ENCODE measurements around the gene OPTN. TPM values are rescaled to one million over a fixed set of nuclear protein-coding genes. Genes with fewer than 3 reads are reported as not detected.

Gene OPTN
- 90.7 TPM for total RNA-seq

GRCh38 chr10:13099666-13100348, at the start of gene OPTN:
Gene OPTN (plus strand): TSS chr10:13100163. CDS start chr10:13109123, 8,960 bp downstream.

GRCh38 chr10:13160934-13161856, 61.2 kb downstream of the OPTN start, which contains the start of gene MCM10:
Gene MCM10 (plus strand): TSS chr10:13161558. CDS start chr10:13164203, 2,645 bp downstream.

Small RNA genes within 50 kb of the gene (small RNA-seq; reads per million reads assigned to genes)
- gene SNRPGP5, result not detected

Other genes starting within 250 kb of the OPTN start
- 16.6 TPM for gene CCDC3, start 98.5 kb upstream of the OPTN start, total RNA-seq
- gene MCM10, start 61.4 kb downstream of the OPTN start, total RNA-seq, result 5.3 TPM
- gene UCMA, start 134.2 kb downstream of the OPTN start, total RNA-seq, result not detected
- gene PHYH, start 199.9 kb downstream of the OPTN start, total RNA-seq, result 23.3 TPM
- gene SEPHS1, start 248.1 kb downstream of the OPTN start, total RNA-seq, result 51.7 TPM